HFF-Myc (cell line): Measurements from ENCODE around the gene USP36.

Experiments used
- DNase-seq: peaks from one replicate; pipeline ENCODE4 v3.0.0-alpha.2; 2011; ENCODE audit warnings: low read depth; ENCODE audit errors: extremely low read depth
- H3K4me3 ChIP-seq: replicated peaks from 2 replicates; pipeline ENCODE4 v1.5.1; 2011; ENCODE audit warnings: low read depth, mild to moderate bottlenecking, control low read depth, low read length
- TF ChIP-seq, protein P1 (sequence below): IDR thresholded peaks from 2 replicates; pipeline ENCODE4 v1.5.1; 2012; ENCODE audit warnings: mild to moderate bottlenecking, low read depth, low read length, control low read depth; ENCODE audit errors: missing control alignments

Gene USP36

DNA sequence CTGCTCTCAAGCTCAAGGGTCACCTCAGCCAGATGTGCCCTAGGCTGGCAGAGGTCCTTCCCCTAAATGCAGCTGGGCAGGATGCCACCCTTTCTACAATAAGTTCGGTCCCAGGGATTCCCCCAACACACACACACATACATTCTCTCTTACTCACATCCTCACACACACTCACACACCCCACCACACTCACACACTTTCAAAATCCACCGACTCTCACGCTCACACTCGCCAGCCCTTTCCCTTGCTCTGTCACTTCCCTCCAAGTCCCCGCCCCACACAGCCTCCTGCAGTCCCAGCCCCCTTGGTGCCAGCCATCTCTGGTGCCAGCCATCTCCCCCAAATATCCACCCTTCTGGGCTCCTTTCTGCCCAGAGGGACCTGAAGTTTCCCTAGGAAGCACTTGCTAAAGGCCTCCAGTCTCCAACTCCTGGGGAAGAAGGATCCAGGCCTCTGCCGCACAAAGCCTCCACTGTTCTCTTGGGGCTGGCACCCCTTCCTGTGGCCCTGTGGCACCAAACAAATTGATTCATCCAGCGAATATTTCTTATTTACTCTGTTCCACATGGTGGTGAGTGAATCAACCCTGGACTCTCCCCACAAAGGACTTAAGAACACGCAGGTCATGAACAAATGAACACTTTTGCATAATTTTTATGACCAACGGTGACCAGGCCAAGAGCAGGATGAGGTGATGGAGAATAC, 3.8 kb upstream of the USP36 start:
- no peak overlapping the region for H3K4me3 ChIP-seq
- TF ChIP-seq, protein P1, sequence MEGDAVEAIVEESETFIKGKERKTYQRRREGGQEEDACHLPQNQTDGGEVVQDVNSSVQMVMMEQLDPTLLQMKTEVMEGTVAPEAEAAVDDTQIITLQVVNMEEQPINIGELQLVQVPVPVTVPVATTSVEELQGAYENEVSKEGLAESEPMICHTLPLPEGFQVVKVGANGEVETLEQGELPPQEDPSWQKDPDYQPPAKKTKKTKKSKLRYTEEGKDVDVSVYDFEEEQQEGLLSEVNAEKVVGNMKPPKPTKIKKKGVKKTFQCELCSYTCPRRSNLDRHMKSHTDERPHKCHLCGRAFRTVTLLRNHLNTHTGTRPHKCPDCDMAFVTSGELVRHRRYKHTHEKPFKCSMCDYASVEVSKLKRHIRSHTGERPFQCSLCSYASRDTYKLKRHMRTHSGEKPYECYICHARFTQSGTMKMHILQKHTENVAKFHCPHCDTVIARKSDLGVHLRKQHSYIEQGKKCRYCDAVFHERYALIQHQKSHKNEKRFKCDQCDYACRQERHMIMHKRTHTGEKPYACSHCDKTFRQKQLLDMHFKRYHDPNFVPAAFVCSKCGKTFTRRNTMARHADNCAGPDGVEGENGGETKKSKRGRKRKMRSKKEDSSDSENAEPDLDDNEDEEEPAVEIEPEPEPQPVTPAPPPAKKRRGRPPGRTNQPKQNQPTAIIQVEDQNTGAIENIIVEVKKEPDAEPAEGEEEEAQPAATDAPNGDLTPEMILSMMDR, result no peak
- DNase-seq, result no peak

DNA sequence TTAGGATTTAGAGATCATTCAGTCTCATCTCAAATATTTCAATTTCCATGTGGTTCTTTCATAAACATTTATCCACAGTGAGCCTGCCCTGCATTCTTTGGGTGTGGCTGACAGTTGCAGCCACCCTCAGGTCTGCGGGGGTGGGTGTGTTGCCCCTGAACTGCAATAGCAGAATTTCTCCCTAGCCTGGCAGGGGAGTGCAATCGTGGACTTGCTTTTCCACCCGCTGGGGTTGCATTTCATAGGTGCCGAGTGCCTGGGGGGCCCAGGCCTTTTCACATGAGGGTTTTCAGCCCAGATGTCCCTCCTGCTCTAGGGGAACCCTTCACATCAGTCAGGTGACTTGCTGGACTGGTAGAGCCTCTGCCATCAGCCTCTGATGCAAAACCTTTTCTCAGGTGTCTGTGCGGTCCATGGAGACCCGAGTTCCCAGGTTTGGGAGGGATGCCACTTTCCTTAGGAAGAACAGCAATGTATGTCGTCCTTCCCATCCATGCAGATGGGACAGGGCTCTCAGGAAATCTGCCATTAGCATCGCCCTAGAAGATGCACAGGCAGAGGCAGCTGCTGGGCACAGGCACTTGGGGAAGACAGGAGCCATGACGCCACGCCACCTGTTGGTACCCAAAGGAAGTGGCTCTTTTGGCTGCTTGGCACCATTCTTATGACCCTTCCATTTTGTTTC, 2.4 kb upstream of the USP36 start:
- H3K4me3 ChIP-seq, result no peak overlapping the region
- no peak for DNase-seq

DNA sequence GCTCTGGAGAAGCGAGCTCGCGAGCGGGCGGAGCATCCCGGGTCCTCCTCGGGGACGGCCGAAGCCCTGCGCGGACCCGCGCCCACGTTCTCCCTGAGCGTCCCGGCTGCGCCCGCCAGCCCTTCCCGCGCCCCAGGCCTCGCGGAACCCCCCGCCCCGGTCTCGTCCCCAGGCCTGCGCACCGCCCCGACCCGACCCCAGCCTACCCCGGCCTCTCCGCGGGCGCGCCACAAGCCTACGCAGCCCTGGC, 159 bp downstream of the USP36 start:
- peak overlapping the region; percentile 91 for H3K4me3 ChIP-seq
- no peak for DNase-seq
- TF ChIP-seq, protein P1, result no peak

More for the DNA sequence above, 2.4 kb upstream of the USP36 start:
- TF ChIP-seq, protein P1, result peak; percentile 81

DNA sequence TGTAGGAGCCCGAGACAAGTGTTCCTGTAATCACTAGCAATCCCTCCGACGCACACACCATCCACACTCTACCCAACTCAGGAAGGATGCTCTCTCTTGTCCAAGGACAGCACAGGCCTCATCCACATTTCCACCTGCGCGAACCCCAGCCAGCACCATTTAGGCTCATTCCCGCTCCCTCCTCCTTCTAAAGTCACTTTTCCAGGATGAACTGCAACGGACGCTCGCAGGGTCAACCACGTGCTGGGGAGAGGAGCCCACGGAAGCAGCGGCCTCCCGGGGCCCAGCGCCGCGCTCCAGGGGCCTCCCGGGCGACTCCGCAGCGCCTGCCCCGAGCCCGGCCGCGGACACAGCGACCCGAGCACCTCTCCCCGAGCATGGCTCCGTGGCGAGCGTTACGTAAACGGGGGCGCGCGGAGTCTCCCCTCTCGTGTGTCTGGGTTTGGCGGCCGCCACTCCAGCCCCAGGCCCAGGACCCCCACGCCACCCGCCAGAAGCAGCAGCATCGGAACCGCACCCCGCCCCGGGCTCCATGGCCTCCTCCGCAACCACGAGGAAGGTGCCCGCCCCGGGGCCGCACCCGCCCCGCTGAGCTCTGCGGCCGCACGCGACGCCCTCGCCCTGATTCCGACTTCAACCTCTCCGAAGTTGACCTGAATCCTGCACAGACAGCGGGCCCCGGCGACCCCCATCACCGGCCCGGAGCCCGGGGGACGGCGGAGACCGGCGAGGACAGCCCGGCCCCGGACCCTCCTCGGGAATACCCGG, 668 bp downstream of the USP36 start:
- TF ChIP-seq, protein P1, result no peak
- peak overlapping the region; percentile 91 for H3K4me3 ChIP-seq
- no peak for DNase-seq

DNA sequence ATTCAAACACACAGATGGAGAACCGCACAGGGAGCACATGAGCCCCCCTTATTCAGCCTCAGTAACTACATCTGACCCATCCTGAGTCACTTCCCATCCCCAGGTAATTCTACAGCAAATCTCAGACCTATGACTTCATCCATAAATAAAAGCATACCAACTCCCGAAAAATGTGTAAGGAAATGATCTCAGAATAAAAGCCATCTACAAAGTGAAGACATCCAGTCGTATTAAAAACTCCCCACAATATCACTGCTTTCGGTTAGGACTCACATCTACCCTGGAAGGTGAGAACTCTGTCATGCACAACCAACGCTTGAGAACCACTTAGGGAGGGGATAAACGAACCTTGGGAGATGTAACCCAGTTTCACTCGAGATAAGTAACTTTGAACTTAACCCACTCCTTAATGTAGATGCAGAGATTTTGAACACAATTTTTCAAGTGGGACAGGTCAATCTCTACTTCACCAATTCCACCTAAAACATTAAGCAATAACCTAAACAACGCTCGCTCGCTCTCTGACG, 1.3 kb downstream of the USP36 start:
- H3K4me3 ChIP-seq, result peak overlapping the region; percentile 91
- DNase-seq, result no peak
- TF ChIP-seq, protein P1, result no peak

DNA sequence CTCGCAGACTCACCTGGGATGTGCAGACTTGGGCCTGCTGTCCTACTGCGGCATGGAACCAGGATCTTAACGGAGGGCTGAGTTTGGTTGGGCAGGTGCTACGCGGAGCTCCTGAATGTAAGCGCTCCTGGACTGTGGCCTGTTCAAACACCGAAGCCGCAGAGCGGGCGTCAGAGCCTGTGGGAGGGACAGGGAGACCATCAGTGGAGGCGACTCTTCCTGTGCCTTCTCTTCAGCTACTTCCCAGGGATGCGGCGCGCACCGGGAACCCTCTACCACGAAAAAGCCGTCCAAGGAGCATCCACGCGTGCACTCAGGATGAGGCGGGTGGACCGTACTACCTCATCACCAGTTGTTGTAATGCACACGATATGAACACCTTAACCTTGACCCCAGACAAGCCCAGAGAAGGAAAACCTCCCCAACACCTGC, 2.0 kb downstream of the USP36 start:
- TF ChIP-seq, protein P1, result no peak
- no peak for DNase-seq
- H3K4me3 ChIP-seq, result peak overlapping the region; percentile 91
